Stimulated activated naive CD4-positive, alpha-beta T cell treated with Interleukin-2 at 50 U/mL for 16 hours (primary cell): ENCODE results near the gene CLNS1A.
"Not testable (repeated sequence)": the region's sequence is repeated elsewhere in the genome, so short reads cannot be mapped to it uniquely, and the experiment has no call there.

Source experiments
- DNase-seq: peaks from one replicate; lab custom pipeline; 2025; lab: John Stamatoyannopoulos, UW

The CLNS1A gene, protein sequence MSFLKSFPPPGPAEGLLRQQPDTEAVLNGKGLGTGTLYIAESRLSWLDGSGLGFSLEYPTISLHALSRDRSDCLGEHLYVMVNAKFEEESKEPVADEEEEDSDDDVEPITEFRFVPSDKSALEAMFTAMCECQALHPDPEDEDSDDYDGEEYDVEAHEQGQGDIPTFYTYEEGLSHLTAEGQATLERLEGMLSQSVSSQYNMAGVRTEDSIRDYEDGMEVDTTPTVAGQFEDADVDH

GRCh38 chr11:77637345-77638165 is at the start of gene CLNS1A:
TSS of gene CLNS1A (minus strand) at chr11:77637794. CDS start at chr11:77637714, 80 bp downstream.
- DNase-seq: peak; percentile 77

GRCh38 chr11:77687088-77687487 is 49.5 kb upstream of the CLNS1A start:
- DNase-seq: no peak

- no peak for DNase-seq
These were observed 39.5 kb upstream of the CLNS1A start for GRCh38 chr11:77677138-77677537.

DNA sequence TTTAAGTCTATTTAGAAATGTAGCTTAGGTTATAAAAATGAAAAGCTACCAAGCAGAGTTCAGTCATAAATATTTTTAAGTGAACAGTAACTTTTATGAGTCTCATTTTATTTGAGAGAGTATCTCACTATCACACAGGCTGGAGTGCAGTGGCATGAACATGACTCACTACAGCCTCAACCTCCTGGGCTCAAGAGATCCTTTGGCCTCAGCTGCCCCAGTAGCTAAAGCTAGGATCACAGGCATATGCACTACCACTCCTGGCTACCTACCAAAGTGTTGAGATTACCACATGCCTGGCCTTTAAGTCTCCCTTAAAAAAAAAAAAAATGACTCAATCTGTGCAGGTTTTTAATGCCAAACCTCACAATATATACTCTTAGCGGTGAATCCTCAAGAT is 34.7 kb upstream of the CLNS1A start:
- no peak for DNase-seq

DNA sequence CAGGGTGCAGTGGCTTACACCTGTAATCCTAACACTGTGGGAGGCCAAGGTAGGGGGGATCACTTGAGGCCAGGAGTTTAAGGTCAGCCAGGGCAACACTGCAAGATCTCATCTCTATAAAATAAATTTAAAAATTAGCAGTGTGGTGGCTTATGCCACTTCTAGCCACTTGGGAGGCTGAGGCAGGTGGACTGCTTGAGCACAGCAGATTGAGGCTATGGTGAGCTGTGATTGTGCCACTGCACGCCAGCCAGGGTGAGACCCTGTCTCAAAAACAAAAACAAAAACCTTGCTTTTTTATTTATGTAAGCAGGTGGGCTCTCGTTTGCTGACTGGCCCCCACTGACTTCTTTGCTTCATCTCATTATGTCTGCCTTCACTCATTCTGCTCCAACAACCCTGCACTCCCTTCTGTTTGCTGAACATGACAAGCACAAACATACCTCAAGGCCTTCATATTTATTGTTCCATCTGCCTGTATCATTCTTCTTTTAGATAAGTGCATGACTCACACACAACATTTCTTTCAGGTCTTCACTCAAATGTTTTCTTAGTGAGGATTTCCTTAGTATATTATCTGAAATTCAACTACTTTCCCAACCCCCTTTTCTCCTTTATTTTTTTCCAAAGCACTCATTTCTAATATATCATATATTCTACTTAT is 32.4 kb upstream of the CLNS1A start:
- no peak for DNase-seq

DNA sequence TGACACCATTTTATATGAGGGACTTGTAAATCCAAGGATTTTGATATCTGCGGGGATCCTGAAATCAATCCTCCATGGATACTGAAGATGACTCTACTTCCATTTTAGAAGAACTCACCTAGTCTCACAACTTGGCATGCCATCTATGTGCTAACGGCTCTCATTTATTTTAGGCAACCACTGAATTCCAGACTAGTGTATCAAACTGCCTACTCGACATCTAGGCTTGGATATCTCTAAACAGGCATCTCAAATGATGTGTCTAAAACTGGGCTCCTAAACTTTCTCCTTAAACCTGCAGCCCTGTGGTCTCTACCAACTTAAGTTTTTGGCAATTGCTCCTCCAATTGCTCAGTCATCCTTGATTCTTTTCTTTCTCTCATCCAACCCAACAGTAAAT is 31.2 kb upstream of the CLNS1A start:
- no peak for DNase-seq

GRCh38 chr11:77665240-77665965 is 27.8 kb upstream of the CLNS1A start:
- no peak for DNase-seq

GRCh38 chr11:77661670-77662069 is 24.1 kb upstream of the CLNS1A start:
- no peak for DNase-seq

GRCh38 chr11:77660947-77661346 is 23.4 kb upstream of the CLNS1A start:
- DNase-seq: no peak

DNA sequence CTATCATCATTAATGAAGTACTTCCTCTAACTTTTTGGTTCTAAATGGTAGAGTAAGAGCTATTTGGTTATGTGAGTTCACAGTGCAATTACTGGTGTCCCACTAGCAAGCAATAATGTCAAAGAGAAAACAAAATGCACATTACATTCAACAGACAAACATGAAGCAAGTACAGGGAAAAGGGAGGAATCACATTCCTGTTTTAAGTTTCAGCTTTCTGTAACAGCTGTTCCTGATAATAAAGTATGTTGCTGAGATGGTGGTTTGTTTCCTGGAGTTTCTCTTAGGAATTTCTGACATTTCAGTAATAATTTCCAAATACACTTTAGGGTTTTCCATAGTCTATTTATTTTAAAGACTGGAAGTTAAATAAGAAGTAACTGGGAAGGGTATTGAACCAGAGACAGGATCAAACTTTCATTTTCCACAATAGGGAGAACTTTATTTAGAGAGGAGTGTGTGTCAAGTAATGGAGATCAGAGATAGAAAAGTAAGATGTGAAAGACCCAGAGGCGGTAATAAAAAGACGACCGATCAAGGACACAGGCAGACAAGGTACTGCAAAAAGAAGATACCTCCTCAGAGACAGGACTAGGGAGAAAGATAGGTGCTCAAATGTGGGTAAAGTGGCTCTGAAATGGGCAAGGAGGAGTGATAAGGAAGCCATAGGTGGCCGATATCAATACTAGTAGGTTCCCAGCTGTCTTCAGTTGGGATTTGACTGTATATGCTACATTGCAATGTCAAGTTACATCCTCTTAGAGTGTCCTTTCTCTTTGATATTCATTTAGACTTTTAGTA is 20.8 kb upstream of the CLNS1A start:
- no peak for DNase-seq

DNA sequence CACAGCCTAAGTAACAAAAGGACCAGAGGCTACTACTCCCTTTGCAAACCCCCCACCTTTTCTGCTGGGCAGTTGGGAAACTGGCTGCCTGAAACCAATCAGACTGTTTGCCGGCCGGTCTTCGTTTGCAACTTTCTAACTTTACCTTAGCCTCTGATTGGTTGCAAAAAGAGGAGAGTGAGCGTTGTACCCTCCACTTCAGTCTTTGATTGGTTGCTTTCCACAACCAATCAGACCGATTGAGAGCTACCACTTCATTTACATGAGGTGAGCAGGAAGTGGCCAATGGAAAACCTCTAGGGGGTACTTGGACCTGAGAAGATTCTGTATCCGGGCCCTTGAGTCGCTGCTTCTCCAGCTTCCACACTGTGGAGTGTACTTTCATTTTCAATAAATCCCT is 18.8 kb upstream of the CLNS1A start:
- no peak for DNase-seq

DNA sequence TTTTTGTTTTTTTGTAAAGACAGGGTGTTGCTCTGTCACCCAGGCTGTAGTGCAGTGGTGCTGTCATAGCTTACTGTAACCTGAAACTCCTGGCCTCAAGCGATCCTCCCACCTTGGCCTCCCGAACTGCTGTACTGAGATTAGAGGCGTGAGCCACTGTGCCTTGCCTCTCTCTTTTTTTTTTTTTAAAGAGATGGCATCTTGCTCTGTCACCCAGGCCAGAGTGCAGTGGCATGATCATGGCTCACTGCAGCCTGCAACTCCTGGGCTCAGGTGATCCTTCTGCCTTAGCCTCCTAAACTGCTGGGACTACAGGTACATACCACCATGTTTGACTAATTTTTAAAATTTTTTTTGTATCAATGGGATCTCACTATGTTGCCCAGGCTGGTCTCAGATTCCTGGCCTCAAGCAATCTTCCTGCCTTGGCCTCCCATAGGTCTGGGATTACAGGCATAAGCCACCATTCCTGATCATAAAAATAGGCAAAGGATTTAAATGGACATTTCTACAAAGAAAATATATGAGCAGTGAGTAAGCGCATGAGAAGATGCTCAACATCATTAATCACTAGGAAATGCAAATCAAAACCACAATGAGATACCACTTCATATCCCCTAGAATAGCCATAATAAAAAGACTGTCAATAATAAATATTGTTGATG is 17.3 kb upstream of the CLNS1A start:
- DNase-seq: no peak

DNA sequence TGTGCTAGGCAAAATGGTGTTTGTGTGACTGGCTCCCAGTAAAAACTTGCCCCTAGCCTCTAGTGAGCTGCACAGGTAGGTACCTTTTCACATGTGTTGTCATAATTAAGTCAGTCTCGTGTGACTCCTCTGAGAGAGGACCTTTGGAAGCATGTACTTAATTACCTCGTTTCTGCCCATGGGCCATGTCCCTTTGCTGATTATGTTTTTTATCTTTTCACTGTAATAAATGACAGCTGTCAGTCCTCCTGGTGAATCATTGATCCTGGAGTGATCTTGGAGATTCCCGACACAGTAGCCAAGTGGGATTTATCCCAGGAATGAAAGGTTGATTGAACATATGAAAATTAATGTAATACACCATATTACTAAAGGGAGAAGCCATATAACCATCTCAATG is 12.5 kb upstream of the CLNS1A start:
- no peak for DNase-seq

GRCh38 chr11:77647654-77648305 is 10.2 kb upstream of the CLNS1A start:
- no peak for DNase-seq

DNA sequence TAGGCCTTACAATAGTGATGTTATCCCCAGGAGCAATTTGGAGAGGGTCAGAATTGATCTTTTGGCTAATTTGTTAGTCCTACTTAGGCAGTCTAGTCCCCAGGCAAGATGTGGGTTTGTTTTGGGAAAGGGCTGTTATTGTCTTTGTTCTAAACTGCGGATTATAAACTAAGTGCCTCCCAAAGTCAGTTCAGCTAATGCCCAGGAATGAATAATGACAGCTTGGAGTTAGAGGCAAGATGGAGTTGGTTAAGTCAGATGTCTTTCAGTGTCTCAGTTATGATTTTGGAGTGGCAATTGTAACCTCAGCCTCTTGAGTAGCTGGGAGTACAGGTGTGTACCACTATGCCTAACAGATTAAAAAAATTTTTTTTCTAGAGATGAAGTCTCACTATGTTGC is 7.3 kb upstream of the CLNS1A start:
- no peak for DNase-seq

GRCh38 chr11:77642228-77642627 is 4.6 kb upstream of the CLNS1A start:
- no peak for DNase-seq

- DNase-seq: no peak
These were observed 756 bp downstream of the CLNS1A start for GRCh38 chr11:77636731-77637344.

GRCh38 chr11:77633926-77634325 is 3.7 kb downstream of the CLNS1A start:
- DNase-seq: not testable (repeated sequence)

GRCh38 chr11:77630157-77630710 is 7.4 kb downstream of the CLNS1A start:
- no peak for DNase-seq
